GM23338 (cell line): ENCODE measurements around the gene C17orf100. TPM values are rescaled to one million over a fixed set of nuclear protein-coding genes. Genes with fewer than 3 reads are reported as not detected.
A peak's percentile ranks its signal among the peaks of the same experiment; 100 is the strongest.

Experiments
- ATAC-seq: fragments of 200-7000 bp; cut with Tn5 transposase; 3 replicates; pipeline ENCODE4 v1.9.1; 2020
- DNase-seq: peaks from one replicate; pipeline ENCODE4 v3.0.0-alpha.2; 2015; ENCODE audit warnings: low spot score
- H2AFZ ChIP-seq: fragments of 200-600 bp; sonication (generic); 2 replicates; pipeline ENCODE4 v1.8.0; 2016; ENCODE audit warnings: antibody characterized with exemption, mild to moderate bottlenecking, moderate library complexity
- H3F3A ChIP-seq: fragments of 200-600 bp; sonication (generic); replicated peaks from 2 replicates; pipeline ENCODE4 v1.8.0; 2017; ENCODE audit warnings: antibody characterized with exemption, mixed run types, low read depth
- H3K27ac ChIP-seq: fragments of 200-600 bp; sonication (generic); 2 replicates; pipeline ENCODE4 v1.6.1; 2016; ENCODE audit warnings: low read depth
- H3K27me3 ChIP-seq: fragments of 200-600 bp; sonication (generic); 2 replicates; pipeline ENCODE4 v1.8.0; 2016; ENCODE audit warnings: mild to moderate bottlenecking, mixed run types, moderate library complexity; ENCODE audit not compliant: insufficient read depth
- H3K36me3 ChIP-seq: fragments of 200-600 bp; sonication (generic); 2 replicates; pipeline ENCODE4 v1.8.0; 2016; ENCODE audit warnings: mild to moderate bottlenecking; ENCODE audit not compliant: insufficient read depth
- H3K4me1 ChIP-seq: fragments of 200-600 bp; sonication (generic); 2 replicates; pipeline ENCODE4 v1.8.0; 2016; ENCODE audit warnings: mild to moderate bottlenecking, moderate library complexity; ENCODE audit not compliant: insufficient read depth
- H3K4me2 ChIP-seq: fragments of 200-600 bp; sonication (generic); 2 replicates; pipeline ENCODE4 v1.7.1; 2017; ENCODE audit warnings: mixed run types
- H3K4me3 ChIP-seq: fragments of 200-600 bp; sonication (generic); 2 replicates; pipeline ENCODE4 v1.6.1; 2016; ENCODE audit warnings: mixed run types
- H3K79me2 ChIP-seq: fragments of 200-600 bp; sonication (generic); replicated peaks from 2 replicates; pipeline ENCODE4 v1.8.0; 2017; ENCODE audit warnings: mild to moderate bottlenecking; ENCODE audit not compliant: insufficient read depth
- H3K9me2 ChIP-seq: fragments of 200-600 bp; sonication (generic); 2 replicates; pipeline ENCODE4 v1.8.0; 2017; ENCODE audit not compliant: insufficient read depth
- H4K20me1 ChIP-seq: fragments of 200-600 bp; sonication (generic); replicated peaks from 2 replicates; pipeline ENCODE4 v1.8.0; 2017; ENCODE audit warnings: mild to moderate bottlenecking; ENCODE audit not compliant: insufficient read depth
- H3K27ac Mint-ChIP-seq: 2 replicates; pipeline ENCODE4 v1.8.0; 2020; ENCODE audit warnings: inconsistent platforms, mild to moderate bottlenecking, moderate library complexity, mixed read lengths
- H3K27me3 Mint-ChIP-seq: 3 replicates; pipeline ENCODE4 v1.8.0; 2022; ENCODE audit warnings: low read depth, mild to moderate bottlenecking, moderate library complexity, mixed read lengths, inconsistent platforms; ENCODE audit not compliant: insufficient read depth, poor library complexity
- H3K36me3 Mint-ChIP-seq: 3 replicates; pipeline ENCODE4 v1.8.0; 2021; ENCODE audit warnings: low read depth, mild to moderate bottlenecking, inconsistent platforms, moderate library complexity, mixed read lengths
- H3K4me1 Mint-ChIP-seq: 3 replicates; pipeline ENCODE4 v1.8.0; 2020; ENCODE audit warnings: mild to moderate bottlenecking, inconsistent platforms, mixed read lengths
- H3K4me3 Mint-ChIP-seq: 3 replicates; pipeline ENCODE4 v1.8.0; 2021; ENCODE audit warnings: moderate library complexity, mild to moderate bottlenecking, inconsistent platforms, mixed read lengths
- H3K9me3 Mint-ChIP-seq: 3 replicates; pipeline ENCODE4 v1.8.0; 2020; ENCODE audit warnings: moderate library complexity, mild to moderate bottlenecking, inconsistent platforms, mixed read lengths
- NANOG ChIP-seq: IDR thresholded peaks from 2 replicates; pipeline ENCODE4 v1.6.1; 2016; ENCODE audit warnings: antibody characterized with exemption, borderline replicate concordance
- REST ChIP-seq: IDR thresholded peaks from one replicate; pipeline ENCODE4 v1.6.1; 2018; ENCODE audit warnings: antibody characterized with exemption; ENCODE audit not compliant: unreplicated experiment
- polyA plus RNA-seq: library from polyadenylated mRNA; unstranded; fragments of >200 nt; fragmentation: Nextera tagmentation; extraction: Ambion mirVana; gene quantifications from 2 replicates; pipeline ENCODE4 v1.2.1, GENCODE V29; 2016
- total RNA-seq: library from RNA; depleted of rRNA; stranded (reverse); fragments of >200 nt; shearing (Covaris generic); gene quantifications from 2 replicates; pipeline ENCODE4 v1.2.3, GENCODE V29; 2014
- TF ChIP-seq, protein P1 (sequence below), 2 experiments: fragments of 200-600 bp in 1 of 2; sonication (generic) in 1 of 2; conservative IDR thresholded peaks; 2 replicates each; pipeline versions ENCODE4 v1.5.1 to v1.6.1; 2016 to 2017; ENCODE audit warnings: antibody characterized with exemption in 2 of 2, low read depth in 2 of 2, mild to moderate bottlenecking in 2 of 2, moderate library complexity in 1 of 2

Gene C17orf100
- total and polyA plus RNA-seq, 2 experiments from 2014 or later: 2.7 to 3.9 TPM

DNA sequence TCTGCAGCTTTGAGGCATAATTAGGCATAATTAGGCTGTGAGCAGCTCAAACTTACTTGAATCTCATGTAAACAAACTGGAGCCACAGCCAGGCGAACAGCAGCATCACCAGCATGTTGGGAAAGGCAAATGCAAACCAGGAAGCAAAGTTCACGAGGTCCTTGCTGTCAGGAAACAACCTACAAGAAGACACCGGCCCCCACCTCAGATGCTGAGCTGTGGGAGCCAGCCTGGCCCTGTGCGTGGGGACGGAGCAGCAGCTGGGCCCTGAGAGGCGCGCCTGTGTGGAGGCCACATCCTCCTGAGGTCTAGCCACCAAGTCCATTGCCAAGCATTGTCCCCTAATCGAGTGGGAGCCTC, 49.4 kb downstream of the C17orf100 start:
- no peaks in the 10 kb centered on the region for H3K79me2 ChIP-seq
- no peaks in the 10 kb centered on the region; the same call in 1 of the 2 replicates for H3K4me1 ChIP-seq
- ATAC-seq (no peak), DNase-seq (no peak)
- H3K27ac ChIP-seq: no peak overlapping the region
- peak overlapping the region; percentile 88; the same call in 1 of the 2 replicates for H2AFZ ChIP-seq
- Mint-ChIP-seq H3K9me3 (no peaks in the 10 kb centered on the region), H3K4me1 (peaks cover 7% of the 10 kb centered on the region), H3K4me3 (no peak overlapping the region), H3K27me3 (peaks cover 10% of the 10 kb centered on the region), H3K36me3 (no peaks in the 10 kb centered on the region), H3K27ac (no peak overlapping the region)
- H3K36me3 ChIP-seq: no peaks in the 10 kb centered on the region
- H3K4me3 ChIP-seq: no peak overlapping the region
- no peak overlapping the region for H3K4me2 ChIP-seq
- H3K9me2 ChIP-seq: no peaks in the 10 kb centered on the region
- H3K27me3 ChIP-seq: no peaks in the 10 kb centered on the region
- TF ChIP-seq NANOG (no peak), REST (no peak)
- no peaks in the 10 kb centered on the region for H4K20me1 ChIP-seq
- no peaks in the 10 kb centered on the region for H3F3A ChIP-seq

DNA sequence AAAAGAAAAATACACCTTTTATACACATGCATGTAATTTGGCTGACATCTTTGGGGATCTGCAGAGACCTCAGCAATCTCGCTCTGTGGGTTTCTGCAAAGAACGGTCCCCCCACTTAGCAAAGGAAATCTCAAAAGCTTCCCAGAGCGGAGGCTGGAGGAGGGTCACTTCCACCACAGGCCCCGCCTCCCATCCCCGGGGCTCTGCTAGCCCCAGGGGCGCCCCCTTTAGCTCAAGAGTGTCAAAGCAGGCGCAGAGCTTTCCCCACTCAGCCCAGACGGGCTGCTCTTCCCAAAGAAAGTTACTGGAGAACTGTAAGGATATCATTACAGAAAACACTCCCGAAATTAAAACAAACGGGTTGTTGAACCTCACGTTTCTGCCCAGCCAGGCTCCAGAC, 50.2 kb downstream of the C17orf100 start:
- H3F3A ChIP-seq: no peaks in the 10 kb centered on the region
- ATAC-seq: peak; percentile 99
- no peak overlapping the region for H3K27ac ChIP-seq
- H3K9me3 Mint-ChIP-seq: no peaks in the 10 kb centered on the region
- H3K4me1 Mint-ChIP-seq: peaks cover 7% of the 10 kb centered on the region
- H3K4me2 ChIP-seq: no peak overlapping the region
- peaks cover 11% of the 10 kb centered on the region for H3K27me3 Mint-ChIP-seq
- H3K27ac Mint-ChIP-seq: no peak overlapping the region
- H4K20me1 ChIP-seq: no peaks in the 10 kb centered on the region
- peak; percentile 93 for DNase-seq
- H3K36me3 ChIP-seq: no peaks in the 10 kb centered on the region
- H3K79me2 ChIP-seq: no peaks in the 10 kb centered on the region
- no peaks in the 10 kb centered on the region; the same call in 1 of the 2 replicates for H3K4me1 ChIP-seq
- peak overlapping the region; percentile 88 for H2AFZ ChIP-seq
- H3K36me3 Mint-ChIP-seq: no peaks in the 10 kb centered on the region
- H3K4me3 ChIP-seq: no peak overlapping the region
- H3K9me2 ChIP-seq: no peaks in the 10 kb centered on the region
- H3K27me3 ChIP-seq: no peaks in the 10 kb centered on the region
- TF ChIP-seq, protein P1, sequence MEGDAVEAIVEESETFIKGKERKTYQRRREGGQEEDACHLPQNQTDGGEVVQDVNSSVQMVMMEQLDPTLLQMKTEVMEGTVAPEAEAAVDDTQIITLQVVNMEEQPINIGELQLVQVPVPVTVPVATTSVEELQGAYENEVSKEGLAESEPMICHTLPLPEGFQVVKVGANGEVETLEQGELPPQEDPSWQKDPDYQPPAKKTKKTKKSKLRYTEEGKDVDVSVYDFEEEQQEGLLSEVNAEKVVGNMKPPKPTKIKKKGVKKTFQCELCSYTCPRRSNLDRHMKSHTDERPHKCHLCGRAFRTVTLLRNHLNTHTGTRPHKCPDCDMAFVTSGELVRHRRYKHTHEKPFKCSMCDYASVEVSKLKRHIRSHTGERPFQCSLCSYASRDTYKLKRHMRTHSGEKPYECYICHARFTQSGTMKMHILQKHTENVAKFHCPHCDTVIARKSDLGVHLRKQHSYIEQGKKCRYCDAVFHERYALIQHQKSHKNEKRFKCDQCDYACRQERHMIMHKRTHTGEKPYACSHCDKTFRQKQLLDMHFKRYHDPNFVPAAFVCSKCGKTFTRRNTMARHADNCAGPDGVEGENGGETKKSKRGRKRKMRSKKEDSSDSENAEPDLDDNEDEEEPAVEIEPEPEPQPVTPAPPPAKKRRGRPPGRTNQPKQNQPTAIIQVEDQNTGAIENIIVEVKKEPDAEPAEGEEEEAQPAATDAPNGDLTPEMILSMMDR (conservative IDR thresholded peaks at IDR 0.05; ENCODE audit: low read depth in 2 of 2): peak; percentile 62 to 72
- TF ChIP-seq REST: no peak
- no peak overlapping the region for H3K4me3 Mint-ChIP-seq
